Measurements from ENCODE around the gene METTL6. TPM values are rescaled to one million over a fixed set of nuclear protein-coding genes. Genes with fewer than 3 reads are reported as not detected.
"Not testable (repeated sequence)": the region's sequence is repeated elsewhere in the genome, so short reads cannot be mapped to it uniquely, and the experiment has no call there.

METTL6 gene
- total and polyA plus RNA-seq, 2 donors (not counting 1 experiment from before 2014, with no cell fraction given): 25.7 to 37.3 TPM

GRCh38 chr3:15427981-15428380 is 637 bp upstream of the METTL6 start:
- H3K36me3 ChIP-seq (ENCODE audit: control insufficient read depth, insufficient read depth, low read length): peaks cover 5% of the 10 kb centered on the region
- H3K4me2 ChIP-seq (ENCODE audit: extremely low read depth, insufficient read depth, low read length): peak overlapping the region; percentile 97
- peaks cover 6% of the 10 kb centered on the region for H3K4me1 ChIP-seq (ENCODE audit: control insufficient read depth, extremely low read depth, insufficient read depth, low read length)
- peak overlapping the region; percentile 99 for H2AFZ ChIP-seq (ENCODE audit: low read length)
- no peak for DNase-seq (ENCODE audit: low read depth in 2 of 2)
- no peaks in the 10 kb centered on the region for H4K20me1 ChIP-seq (ENCODE audit: control insufficient read depth, extremely low read depth, insufficient read depth, low read length)
- H3K9me3 ChIP-seq (ENCODE audit: control insufficient read depth, insufficient read depth, low read depth, low read length): no peaks in the 10 kb centered on the region
- H3K27me3 ChIP-seq (ENCODE audit: control insufficient read depth, insufficient read depth, low read length): no peaks in the 10 kb centered on the region
- peak overlapping the region; percentile 88 for H3K9ac ChIP-seq (ENCODE audit: insufficient read depth, low read length)
- H3K27ac ChIP-seq (ENCODE audit: insufficient read depth, low read length): peak overlapping the region; percentile 96
- H3K79me2 ChIP-seq (ENCODE audit: control insufficient read depth, insufficient read depth, low read length): peaks cover 50% of the 10 kb centered on the region
- peak overlapping the region; percentile 92 to 100 (median 99) for H3K4me3 ChIP-seq (replicated peaks in 1 of 4; ENCODE audit: control extremely low read depth in 1 of 4, insufficient read depth in 1 of 4, low read depth in 3 of 4, low read length in 4 of 4)
- no peak for TF ChIP-seq CTCF (conservative IDR thresholded peaks at IDR 0.05 in 1 of 2, IDR thresholded peaks at IDR 0.05 in 1 of 2; ENCODE audit: low read depth in 1 of 2, low read length in 2 of 2)
- no peak for TF ChIP-seq EZH2 (IDR thresholded peaks at IDR 0.05; ENCODE audit: low read length, missing control alignments)

- H2AFZ ChIP-seq (ENCODE audit: low read length): peak overlapping the region; percentile 99
- H3K27me3 ChIP-seq (ENCODE audit: control insufficient read depth, insufficient read depth, low read length): no peaks in the 10 kb centered on the region
- H3K4me1 ChIP-seq (ENCODE audit: control insufficient read depth, extremely low read depth, insufficient read depth, low read length): peaks cover 6% of the 10 kb centered on the region
- peak overlapping the region; percentile 96 for H3K27ac ChIP-seq (ENCODE audit: insufficient read depth, low read length)
- H3K4me3 ChIP-seq (replicated peaks in 1 of 4; ENCODE audit: control extremely low read depth in 1 of 4, insufficient read depth in 1 of 4, low read depth in 3 of 4, low read length in 4 of 4): peak overlapping the region; percentile 92 to 100 (median 99)
- no peak for DNase-seq (ENCODE audit: low read depth in 2 of 2)
- peak overlapping the region; percentile 93 for H3K4me2 ChIP-seq (ENCODE audit: extremely low read depth, insufficient read depth, low read length)
- no peaks in the 10 kb centered on the region for H3K9me3 ChIP-seq (ENCODE audit: control insufficient read depth, insufficient read depth, low read depth, low read length)
- H4K20me1 ChIP-seq (ENCODE audit: control insufficient read depth, extremely low read depth, insufficient read depth, low read length): no peaks in the 10 kb centered on the region
- TF ChIP-seq EZH2 (IDR thresholded peaks at IDR 0.05; ENCODE audit: low read length, missing control alignments) (no peak), CTCF (conservative IDR thresholded peaks at IDR 0.05 in 1 of 2, IDR thresholded peaks at IDR 0.05 in 1 of 2; ENCODE audit: low read depth in 1 of 2, low read length in 2 of 2) (no peak)
- peaks cover 3% of the 10 kb centered on the region for H3K36me3 ChIP-seq (ENCODE audit: control insufficient read depth, insufficient read depth, low read length)
- H3K79me2 ChIP-seq (ENCODE audit: control insufficient read depth, insufficient read depth, low read length): peaks cover 48% of the 10 kb centered on the region
- peak overlapping the region; percentile 88 for H3K9ac ChIP-seq (ENCODE audit: insufficient read depth, low read length)
Observed at GRCh38 chr3:15426579-15427118, 695 bp downstream of the METTL6 start.

GRCh38 chr3:15420871-15421270 is 6.5 kb downstream of the METTL6 start:
- Histone ChIP-seq H3K79me2 (ENCODE audit: control insufficient read depth, insufficient read depth, low read length) (peaks cover 2% of the 10 kb centered on the region), H2AFZ (ENCODE audit: low read length) (no peak overlapping the region), H3K9ac (ENCODE audit: insufficient read depth, low read length) (no peak overlapping the region), H3K36me3 (ENCODE audit: control insufficient read depth, insufficient read depth, low read length) (no peaks in the 10 kb centered on the region), H4K20me1 (ENCODE audit: control insufficient read depth, extremely low read depth, insufficient read depth, low read length) (no peaks in the 10 kb centered on the region), H3K4me2 (ENCODE audit: extremely low read depth, insufficient read depth, low read length) (no peak overlapping the region), H3K4me1 (ENCODE audit: control insufficient read depth, extremely low read depth, insufficient read depth, low read length) (no peaks in the 10 kb centered on the region), H3K27me3 (ENCODE audit: control insufficient read depth, insufficient read depth, low read length) (no peaks in the 10 kb centered on the region), H3K27ac (ENCODE audit: insufficient read depth, low read length) (no peak overlapping the region), H3K9me3 (ENCODE audit: control insufficient read depth, insufficient read depth, low read depth, low read length) (no peaks in the 10 kb centered on the region), H3K4me3 (replicated peaks in 1 of 4; ENCODE audit: control extremely low read depth in 1 of 4, insufficient read depth in 1 of 4, low read depth in 3 of 4, low read length in 4 of 4) (no peak overlapping the region)
- peak in 1 of 2 donors; percentile 74 for DNase-seq (ENCODE audit: low read depth in 2 of 2)
- TF ChIP-seq EZH2 (IDR thresholded peaks at IDR 0.05; ENCODE audit: low read length, missing control alignments): no peak
- TF ChIP-seq CTCF (conservative IDR thresholded peaks at IDR 0.05 in 1 of 2, IDR thresholded peaks at IDR 0.05 in 1 of 2; ENCODE audit: low read depth in 1 of 2, low read length in 2 of 2): no peak

GRCh38 chr3:15410966-15411365 is 16.4 kb downstream of the METTL6 start:
- not testable (repeated sequence) for H3K4me2 ChIP-seq (ENCODE audit: extremely low read depth, insufficient read depth, low read length); H3K9ac ChIP-seq (ENCODE audit: insufficient read depth, low read length); H3K4me3 ChIP-seq (replicated peaks in 1 of 4; ENCODE audit: control extremely low read depth in 1 of 4, insufficient read depth in 1 of 4, low read depth in 3 of 4, low read length in 4 of 4); H3K79me2 ChIP-seq (ENCODE audit: control insufficient read depth, insufficient read depth, low read length); H3K4me1 ChIP-seq (ENCODE audit: control insufficient read depth, extremely low read depth, insufficient read depth, low read length); H3K9me3 ChIP-seq (ENCODE audit: control insufficient read depth, insufficient read depth, low read depth, low read length); H3K36me3 ChIP-seq (ENCODE audit: control insufficient read depth, insufficient read depth, low read length); H4K20me1 ChIP-seq (ENCODE audit: control insufficient read depth, extremely low read depth, insufficient read depth, low read length); H3K27me3 ChIP-seq (ENCODE audit: control insufficient read depth, insufficient read depth, low read length); H3K27ac ChIP-seq (ENCODE audit: insufficient read depth, low read length); H2AFZ ChIP-seq (ENCODE audit: low read length); DNase-seq (ENCODE audit: low read depth in 2 of 2)
